Activated B cell treated with CpG ODN at 0.5 μM for 24 hours (primary cell): ENCODE data around the gene TMEM42. TPM values are rescaled to one million over a fixed set of nuclear protein-coding genes. Genes with fewer than 3 reads are reported as not detected.

Experiments
- ATAC-seq: fragments of 200-7000 bp; cut with Tn5 transposase; one replicate; pipeline ENCODE4 v1.10.0; 2021; ENCODE audit warnings: low read depth, mild to moderate bottlenecking, moderate library complexity
- CTCF ChIA-PET: fragments of 350-600 bp; sonication (Branson Sonifier 250); formaldehyde crosslinking; loops from one replicate; lab custom pipeline; 2021; ENCODE audit warnings: antibody characterized with exemption; lab: Charles Lee
- POLR2A ChIA-PET: fragments of 350-600 bp; sonication (Branson Sonifier 250); formaldehyde crosslinking; loops from one replicate; lab custom pipeline; 2021; ENCODE audit warnings: antibody characterized with exemption; lab: Charles Lee
- DNase-seq: peaks from one replicate; pipeline ENCODE4 v3.0.0; 2022
- H3K27ac Mint-ChIP-seq: one replicate; pipeline ENCODE4 v1.8.0; 2020; ENCODE audit warnings: mixed read lengths
- H3K27me3 Mint-ChIP-seq: one replicate; pipeline ENCODE4 v1.8.0; 2021; ENCODE audit warnings: mixed read lengths
- H3K36me3 Mint-ChIP-seq: one replicate; pipeline ENCODE4 v1.8.0; 2021; ENCODE audit warnings: low read depth, mixed read lengths
- H3K4me1 Mint-ChIP-seq: one replicate; pipeline ENCODE4 v1.8.0; 2021; ENCODE audit warnings: mixed read lengths
- H3K4me3 Mint-ChIP-seq: one replicate; pipeline ENCODE4 v1.8.0; 2020; ENCODE audit warnings: mild to moderate bottlenecking, mixed read lengths
- H3K9me3 Mint-ChIP-seq: one replicate; pipeline ENCODE4 v1.8.0; 2020; ENCODE audit warnings: mixed read lengths
- intact Hi-C: fragments of 100-400 bp; cut with micrococcal nuclease; formaldehyde crosslinking; loops from one replicate; pipeline ENCODE4 v1.15.1; 2024
- total RNA-seq: library from RNA; stranded (reverse); gene quantifications from 2 replicates; pipeline ENCODE4 v1.2.3, GENCODE V29; 2022
- TF ChIP-seq, protein P1 (sequence below): fragments of 200-600 bp; IDR thresholded peaks from one replicate; pipeline ENCODE4 v1.8.0; 2022; ENCODE audit warnings: antibody characterized with exemption, mild to moderate bottlenecking

The TMEM42 gene
- total RNA-seq, 1 donor from 2014 or later = 12.4 TPM

DNA sequence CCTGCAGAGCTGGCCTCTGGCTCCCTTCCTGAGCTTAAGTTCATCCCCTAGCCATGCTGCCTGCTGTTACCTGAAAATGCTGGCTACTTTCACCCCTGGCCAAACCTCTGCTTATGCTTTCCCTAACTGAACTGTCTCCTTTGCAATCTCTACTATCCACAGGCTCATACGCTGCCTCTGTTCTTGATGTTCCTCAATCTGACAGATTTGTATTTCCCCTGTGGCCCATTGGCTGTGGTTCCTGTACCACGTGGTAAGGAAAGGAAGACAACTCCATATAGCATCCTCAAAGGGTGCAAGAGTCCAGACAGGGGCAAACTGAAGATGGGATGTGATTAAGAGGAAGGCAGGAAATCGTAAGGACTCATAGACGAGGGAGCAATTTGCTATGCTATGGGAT lies 45.9 kb downstream of the TMEM42 start:
- TF ChIP-seq, protein P1, sequence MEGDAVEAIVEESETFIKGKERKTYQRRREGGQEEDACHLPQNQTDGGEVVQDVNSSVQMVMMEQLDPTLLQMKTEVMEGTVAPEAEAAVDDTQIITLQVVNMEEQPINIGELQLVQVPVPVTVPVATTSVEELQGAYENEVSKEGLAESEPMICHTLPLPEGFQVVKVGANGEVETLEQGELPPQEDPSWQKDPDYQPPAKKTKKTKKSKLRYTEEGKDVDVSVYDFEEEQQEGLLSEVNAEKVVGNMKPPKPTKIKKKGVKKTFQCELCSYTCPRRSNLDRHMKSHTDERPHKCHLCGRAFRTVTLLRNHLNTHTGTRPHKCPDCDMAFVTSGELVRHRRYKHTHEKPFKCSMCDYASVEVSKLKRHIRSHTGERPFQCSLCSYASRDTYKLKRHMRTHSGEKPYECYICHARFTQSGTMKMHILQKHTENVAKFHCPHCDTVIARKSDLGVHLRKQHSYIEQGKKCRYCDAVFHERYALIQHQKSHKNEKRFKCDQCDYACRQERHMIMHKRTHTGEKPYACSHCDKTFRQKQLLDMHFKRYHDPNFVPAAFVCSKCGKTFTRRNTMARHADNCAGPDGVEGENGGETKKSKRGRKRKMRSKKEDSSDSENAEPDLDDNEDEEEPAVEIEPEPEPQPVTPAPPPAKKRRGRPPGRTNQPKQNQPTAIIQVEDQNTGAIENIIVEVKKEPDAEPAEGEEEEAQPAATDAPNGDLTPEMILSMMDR = no peak
- POLR2A ChIA-PET = no interaction called here
- Mint-ChIP-seq H3K36me3 (no peaks in the 10 kb centered on the region), H3K27ac (no peak overlapping the region), H3K4me1 (no peaks in the 10 kb centered on the region), H3K27me3 (peaks cover 8% of the 10 kb centered on the region), H3K4me3 (no peak overlapping the region), H3K9me3 (no peaks in the 10 kb centered on the region)
- ATAC-seq = no peak
- intact Hi-C loops = no loop called here
- CTCF ChIA-PET = interaction anchor here (0.9 kb wide), 1 partner anchor 375 kb away, joined by 3 read pairs; no protein-coding TSS in a partner anchor
- no peak for DNase-seq

DNA sequence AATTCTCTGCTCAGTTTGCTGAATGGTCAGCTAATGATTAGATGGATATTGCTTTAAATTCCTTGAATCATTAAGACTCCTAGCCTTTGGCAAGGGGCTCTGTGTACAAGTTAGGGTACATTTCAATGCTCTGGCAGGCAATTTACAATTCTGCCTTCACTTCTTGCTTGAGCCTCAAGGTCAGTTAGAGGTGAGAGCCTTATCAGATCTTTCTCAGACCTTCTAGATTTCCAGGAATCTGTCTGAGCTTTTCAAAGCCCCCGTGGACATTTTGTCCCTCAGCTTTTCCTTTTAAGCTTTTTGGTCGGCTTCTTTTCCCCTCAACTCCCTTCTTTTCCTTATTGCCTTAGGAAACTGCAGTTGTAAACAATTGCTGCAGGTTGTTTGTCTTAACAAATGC lies 47.4 kb downstream of the TMEM42 start:
- DNase-seq (no peak), ATAC-seq (no peak)
- H3K36me3 Mint-ChIP-seq = no peaks in the 10 kb centered on the region
- H3K9me3 Mint-ChIP-seq = no peaks in the 10 kb centered on the region
- ChIA-PET POLR2A (no interaction called here), CTCF (no interaction called here)
- peaks cover 8% of the 10 kb centered on the region for H3K27me3 Mint-ChIP-seq
- H3K4me3 Mint-ChIP-seq = no peak overlapping the region
- H3K27ac Mint-ChIP-seq = no peak overlapping the region
- TF ChIP-seq, protein P1 = no peak
- intact Hi-C loops = no loop called here
- no peaks in the 10 kb centered on the region for H3K4me1 Mint-ChIP-seq

DNA sequence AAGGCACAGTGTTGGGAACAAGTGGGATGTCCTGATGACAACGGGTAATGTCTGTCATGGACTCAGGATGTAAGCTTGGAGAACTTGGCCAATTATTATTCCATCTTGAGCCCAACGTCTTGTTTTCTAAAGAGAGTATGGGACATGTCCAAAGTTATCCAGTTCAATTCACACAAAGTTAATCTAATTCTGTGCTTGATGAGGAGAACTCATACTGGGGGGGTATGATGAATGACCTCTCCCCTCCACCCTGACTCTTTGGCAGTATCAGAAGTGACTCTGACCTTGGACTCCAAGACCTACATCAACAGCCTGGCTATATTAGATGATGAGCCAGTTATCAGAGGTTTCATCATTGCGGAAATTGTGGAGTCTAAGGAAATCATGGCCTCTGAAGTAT lies 49.0 kb downstream of the TMEM42 start:
- no peak overlapping the region for H3K4me3 Mint-ChIP-seq
- no peaks in the 10 kb centered on the region for H3K4me1 Mint-ChIP-seq
- no peak overlapping the region for H3K27ac Mint-ChIP-seq
- H3K27me3 Mint-ChIP-seq = peaks cover 8% of the 10 kb centered on the region
- TF ChIP-seq, protein P1 = no peak
- POLR2A ChIA-PET = no interaction called here
- peaks cover under 1% of the 10 kb centered on the region for H3K36me3 Mint-ChIP-seq
- no peaks in the 10 kb centered on the region for H3K9me3 Mint-ChIP-seq
- intact Hi-C loops = no loop called here
- DNase-seq (no peak), ATAC-seq (no peak)
- CTCF ChIA-PET = no interaction called here

DNA sequence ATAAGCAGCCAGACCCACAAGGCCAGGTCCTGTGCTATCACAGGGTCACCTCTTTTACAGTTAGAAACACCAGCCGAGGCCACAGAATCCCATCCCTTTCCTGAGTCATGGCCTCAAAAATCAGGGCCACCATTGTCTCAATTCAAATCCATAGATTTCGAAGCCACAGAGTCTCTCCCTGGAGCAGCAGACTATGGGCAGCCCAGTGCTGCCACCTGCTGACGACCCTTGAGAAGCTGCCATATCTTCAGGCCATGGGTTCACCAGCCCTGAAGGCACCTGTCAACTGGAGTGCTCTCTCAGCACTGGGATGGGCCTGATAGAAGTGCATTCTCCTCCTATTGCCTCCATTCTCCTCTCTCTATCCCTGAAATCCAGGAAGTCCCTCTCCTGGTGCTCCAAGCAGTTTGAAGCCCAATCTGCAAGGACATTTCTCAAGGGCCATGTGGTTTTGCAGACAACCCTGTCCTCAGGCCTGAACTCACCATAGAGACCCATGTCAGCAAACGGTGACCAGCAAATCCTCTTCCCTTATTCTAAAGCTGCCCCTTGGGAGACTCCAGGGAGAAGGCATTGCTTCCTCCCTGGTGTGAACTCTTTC lies 52.3 kb downstream of the TMEM42 start:
- H3K27ac Mint-ChIP-seq = no peak overlapping the region
- intact Hi-C loops = loop anchor here (1.0 kb wide), 1 partner anchor 381 kb away; no protein-coding TSS in a partner anchor
- CTCF ChIA-PET = interaction anchor here (0.7 to 5.3 kb wide), 6 partner anchors 10 to 590 kb away, joined by 3 to 63 read pairs (median 5); no protein-coding TSS in a partner anchor
- H3K4me3 Mint-ChIP-seq = no peak overlapping the region
- peaks cover 22% of the 10 kb centered on the region for H3K36me3 Mint-ChIP-seq
- POLR2A ChIA-PET = no interaction called here
- no peaks in the 10 kb centered on the region for H3K4me1 Mint-ChIP-seq
- TF ChIP-seq, protein P1 = no peak
- peaks cover 4% of the 10 kb centered on the region for H3K27me3 Mint-ChIP-seq
- peak; percentile 61 for ATAC-seq
- peak; percentile 41 for DNase-seq
- no peaks in the 10 kb centered on the region for H3K9me3 Mint-ChIP-seq

DNA sequence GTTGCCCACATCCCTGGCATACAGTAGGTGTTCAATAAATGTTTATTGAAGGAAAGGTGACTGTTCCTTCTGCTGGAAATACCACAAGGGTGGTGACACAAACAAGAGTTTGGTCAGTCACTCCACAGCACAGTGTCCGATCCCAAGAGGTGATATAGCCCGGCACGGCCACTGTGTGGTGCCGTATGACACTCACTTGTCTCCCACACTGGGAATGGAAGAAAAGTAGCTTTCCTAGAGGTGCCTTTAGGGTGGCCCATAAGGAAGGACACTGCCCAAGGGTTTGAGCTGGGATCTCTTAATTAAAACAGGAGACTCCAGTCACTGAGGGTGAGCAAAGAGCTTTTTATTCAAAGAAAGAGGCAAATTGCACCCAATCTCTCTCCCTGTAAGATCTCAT lies 53.2 kb downstream of the TMEM42 start:
- H3K27me3 Mint-ChIP-seq = no peaks in the 10 kb centered on the region
- TF ChIP-seq, protein P1 = no peak
- H3K27ac Mint-ChIP-seq = no peak overlapping the region
- H3K4me1 Mint-ChIP-seq = no peaks in the 10 kb centered on the region
- H3K4me3 Mint-ChIP-seq = no peak overlapping the region
- ATAC-seq (no peak), DNase-seq (no peak)
- CTCF ChIA-PET = interaction anchor here (1.1 to 5.3 kb wide), 4 partner anchors 73 to 591 kb away, joined by 3 to 63 read pairs (median 8); no protein-coding TSS in a partner anchor
- no peaks in the 10 kb centered on the region for H3K9me3 Mint-ChIP-seq
- intact Hi-C loops = loop anchor here (1.0 kb wide), 1 partner anchor 382 kb away; no protein-coding TSS in a partner anchor
- peaks cover 28% of the 10 kb centered on the region for H3K36me3 Mint-ChIP-seq
- POLR2A ChIA-PET = no interaction called here

Other genes with a start within 250 kb of the TMEM42 start
- gene ZNF197, start 236.9 kb upstream of the TMEM42 start, total RNA-seq = 15.8 and 16.9 TPM in 2 replicates
- 13.9 and 17.5 TPM in 2 replicates for gene ZNF35, start 213.2 kb upstream of the TMEM42 start, total RNA-seq
- gene ZNF502, start 149.3 kb upstream of the TMEM42 start, total RNA-seq = 5.0 and 6.5 TPM in 2 replicates
- gene ZNF501, start 132.3 kb upstream of the TMEM42 start, total RNA-seq = 6.2 and 6.5 TPM in 2 replicates
- 35.4 and 43.6 TPM in 2 replicates for gene KIAA1143, start 100.3 kb upstream of the TMEM42 start, total RNA-seq
- gene KIF15, start 100.1 kb upstream of the TMEM42 start, total RNA-seq = 2.4 and 3.1 TPM in 2 replicates
- not detected in 2 replicates for gene TGM4, start 12.7 kb downstream of the TMEM42 start, total RNA-seq
- 38.5 and 43.4 TPM in 2 replicates for gene ZDHHC3, start 114.3 kb downstream of the TMEM42 start, total RNA-seq
- gene EXOSC7, start 114.3 kb downstream of the TMEM42 start, total RNA-seq = 42.5 and 44.0 TPM in 2 replicates
- not detected in 2 replicates for gene CLEC3B, start 164.4 kb downstream of the TMEM42 start, total RNA-seq